OCI-LY3 (cell line): ENCODE data around the gene MYRF.

Source experiments
- H2AFZ ChIP-seq: fragments of 200-600, 300-600 bp; shearing (Covaris generic); 2 replicates; pipeline ENCODE4 v1.6.0; 2014; ENCODE audit warnings: antibody characterized with exemption, low read depth, low read length
- H3K27ac ChIP-seq: fragments of 200-600, 300-600 bp; sonication (generic); 2 replicates; pipeline ENCODE4 v1.5.1; 2014; ENCODE audit warnings: mild to moderate bottlenecking, low read length, moderate library complexity, mixed read lengths
- H3K27me3 ChIP-seq: fragments of 200-600, 300-600 bp; sonication (generic); 2 replicates; pipeline ENCODE4 v1.6.1; 2014; ENCODE audit warnings: low read depth, low read length, mixed read lengths
- H3K36me3 ChIP-seq: fragments of 200-600, 300-600 bp; sonication (generic); replicated peaks from 2 replicates; pipeline ENCODE3; 2014; ENCODE audit warnings: low read depth, low read length, mixed read lengths
- H3K4me1 ChIP-seq: fragments of 300-600, 200-600 bp; sonication (generic); 2 replicates; pipeline ENCODE4 v1.6.1; 2014; ENCODE audit warnings: low read length, mixed read lengths
- H3K4me2 ChIP-seq: fragments of 200-600, 300-600 bp; sonication (generic); 2 replicates; pipeline ENCODE4 v1.6.1; 2014; ENCODE audit warnings: low read length, mixed read lengths
- H3K4me3 ChIP-seq: fragments of 300-600, 200-600 bp; sonication (generic); 2 replicates; pipeline ENCODE4 v1.5.1; 2014; ENCODE audit warnings: antibody characterized with exemption, mild to moderate bottlenecking, low read length, moderate library complexity
- H3K79me2 ChIP-seq: fragments of 300-600, 200-600 bp; shearing (Covaris generic); 2 replicates; pipeline ENCODE4 v1.6.1; 2014; ENCODE audit warnings: mild to moderate bottlenecking, low read length, mixed read lengths
- H3K9ac ChIP-seq: fragments of 300-600, 200-600 bp; shearing (Covaris generic); 2 replicates; pipeline ENCODE4 v1.6.0; 2014; ENCODE audit warnings: mild to moderate bottlenecking, low read length, moderate library complexity
- H3K9me3 ChIP-seq: fragments of 200-600, 300-600 bp; shearing (Covaris generic); 2 replicates; pipeline ENCODE4 v1.6.1; 2014; ENCODE audit warnings: low read length, mixed read lengths; ENCODE audit not compliant: insufficient read depth
- H4K20me1 ChIP-seq: fragments of 200-600, 300-600 bp; sonication (generic); 2 replicates; pipeline ENCODE4 v1.6.1; 2016; ENCODE audit warnings: low read length, mixed read lengths; ENCODE audit not compliant: insufficient read depth
- EZH2phosphoT487 ChIP-seq: fragments of 200-600 bp; shearing (Covaris generic); IDR thresholded peaks from 2 replicates; pipeline ENCODE4 v1.6.1; 2018; ENCODE audit warnings: antibody characterized with exemption, mixed run types, low read depth
- TF ChIP-seq, protein P1 (sequence below): fragments of 200-600, 300-600 bp; sonication (generic); IDR thresholded peaks from 2 replicates; pipeline ENCODE4 v1.5.1; 2014; ENCODE audit warnings: antibody characterized with exemption, low read length, low read depth

The MYRF gene

GRCh38 chr11:61760946-61761345, 8.5 kb downstream of the MYRF start:
- no peaks in the 10 kb centered on the region for H3K9me3 ChIP-seq
- H3K36me3 ChIP-seq, result no peaks in the 10 kb centered on the region
- no peaks in the 10 kb centered on the region for H4K20me1 ChIP-seq
- H3K9ac ChIP-seq, result no peak overlapping the region
- no peak overlapping the region for H3K4me3 ChIP-seq
- H3K27ac ChIP-seq, result no peak overlapping the region
- H2AFZ ChIP-seq, result no peak overlapping the region
- peaks cover 3% of the 10 kb centered on the region; the same call in 1 of the 2 replicates for H3K27me3 ChIP-seq
- TF ChIP-seq, protein P1, sequence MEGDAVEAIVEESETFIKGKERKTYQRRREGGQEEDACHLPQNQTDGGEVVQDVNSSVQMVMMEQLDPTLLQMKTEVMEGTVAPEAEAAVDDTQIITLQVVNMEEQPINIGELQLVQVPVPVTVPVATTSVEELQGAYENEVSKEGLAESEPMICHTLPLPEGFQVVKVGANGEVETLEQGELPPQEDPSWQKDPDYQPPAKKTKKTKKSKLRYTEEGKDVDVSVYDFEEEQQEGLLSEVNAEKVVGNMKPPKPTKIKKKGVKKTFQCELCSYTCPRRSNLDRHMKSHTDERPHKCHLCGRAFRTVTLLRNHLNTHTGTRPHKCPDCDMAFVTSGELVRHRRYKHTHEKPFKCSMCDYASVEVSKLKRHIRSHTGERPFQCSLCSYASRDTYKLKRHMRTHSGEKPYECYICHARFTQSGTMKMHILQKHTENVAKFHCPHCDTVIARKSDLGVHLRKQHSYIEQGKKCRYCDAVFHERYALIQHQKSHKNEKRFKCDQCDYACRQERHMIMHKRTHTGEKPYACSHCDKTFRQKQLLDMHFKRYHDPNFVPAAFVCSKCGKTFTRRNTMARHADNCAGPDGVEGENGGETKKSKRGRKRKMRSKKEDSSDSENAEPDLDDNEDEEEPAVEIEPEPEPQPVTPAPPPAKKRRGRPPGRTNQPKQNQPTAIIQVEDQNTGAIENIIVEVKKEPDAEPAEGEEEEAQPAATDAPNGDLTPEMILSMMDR, result no peak
- no peak for TF ChIP-seq EZH2phosphoT487
- no peaks in the 10 kb centered on the region for H3K4me1 ChIP-seq
- H3K79me2 ChIP-seq, result no peaks in the 10 kb centered on the region
- H3K4me2 ChIP-seq, result no peak overlapping the region

GRCh38 chr11:61761440-61762222, 9.2 kb downstream of the MYRF start:
- no peaks in the 10 kb centered on the region for H3K9me3 ChIP-seq
- H2AFZ ChIP-seq, result no peak overlapping the region
- no peak for TF ChIP-seq EZH2phosphoT487
- TF ChIP-seq, protein P1, result no peak
- peaks cover 3% of the 10 kb centered on the region; the same call in 1 of the 2 replicates for H3K27me3 ChIP-seq
- H3K4me1 ChIP-seq, result no peaks in the 10 kb centered on the region
- no peak overlapping the region for H3K27ac ChIP-seq
- H3K79me2 ChIP-seq, result no peaks in the 10 kb centered on the region
- no peak overlapping the region for H3K4me3 ChIP-seq
- no peak overlapping the region for H3K9ac ChIP-seq
- H4K20me1 ChIP-seq, result no peaks in the 10 kb centered on the region
- no peaks in the 10 kb centered on the region for H3K36me3 ChIP-seq
- H3K4me2 ChIP-seq, result no peak overlapping the region

- H3K9me3 ChIP-seq, result no peaks in the 10 kb centered on the region
- TF ChIP-seq, protein P1, result no peak
- no peak for TF ChIP-seq EZH2phosphoT487
- H3K27ac ChIP-seq, result no peak overlapping the region
- H3K9ac ChIP-seq, result no peak overlapping the region
- no peaks in the 10 kb centered on the region for H3K79me2 ChIP-seq
- peaks cover 3% of the 10 kb centered on the region; the same call in 1 of the 2 replicates for H3K27me3 ChIP-seq
- no peaks in the 10 kb centered on the region for H4K20me1 ChIP-seq
- H3K4me3 ChIP-seq, result no peak overlapping the region
- no peaks in the 10 kb centered on the region for H3K4me1 ChIP-seq
- H3K4me2 ChIP-seq, result no peak overlapping the region
- H3K36me3 ChIP-seq, result no peaks in the 10 kb centered on the region
- no peak overlapping the region for H2AFZ ChIP-seq
Measured at GRCh38 chr11:61762223-61762615, 9.8 kb downstream of the MYRF start.

- no peaks in the 10 kb centered on the region for H3K36me3 ChIP-seq
- no peak overlapping the region for H3K4me2 ChIP-seq
- H3K27ac ChIP-seq, result no peak overlapping the region
- H3K4me1 ChIP-seq, result no peaks in the 10 kb centered on the region
- H2AFZ ChIP-seq, result no peak overlapping the region
- H3K9ac ChIP-seq, result no peak overlapping the region
- TF ChIP-seq, protein P1, result no peak
- no peak for TF ChIP-seq EZH2phosphoT487
- H3K79me2 ChIP-seq, result no peaks in the 10 kb centered on the region
- H4K20me1 ChIP-seq, result no peaks in the 10 kb centered on the region
- no peak overlapping the region for H3K4me3 ChIP-seq
- H3K27me3 ChIP-seq, result peaks cover 3% of the 10 kb centered on the region; the same call in 1 of the 2 replicates
- no peaks in the 10 kb centered on the region for H3K9me3 ChIP-seq
Measured at GRCh38 chr11:61762798-61763197, 10.4 kb downstream of the MYRF start.
